ENCODE results near the gene FHOD3. TPM values are rescaled to one million over a fixed set of nuclear protein-coding genes. Genes with fewer than 3 reads are reported as not detected.

The FHOD3 gene
- total and polyA plus RNA-seq, 9 of the 15 experiments (the other 6 are each of a cell fraction or from before 2014, with no cell fraction given) = 0.11 TPM; not detected in 8

- Histone ChIP-seq H3K36me3 (ENCODE audit: control insufficient read depth, insufficient read depth, low read length) (no peaks in the 10 kb centered on the region), H2AFZ (ENCODE audit: low read depth, low read length) (no peak overlapping the region), H3K9ac (ENCODE audit: insufficient read depth in 1 of 2, low read depth in 2 of 2, low read length in 2 of 2) (no peak overlapping the region), H3K79me2 (ENCODE audit: control insufficient read depth, insufficient read depth, low read length) (no peaks in the 10 kb centered on the region), H3K27ac (ENCODE audit: extremely low read depth, low read depth, low read length) (no peak overlapping the region), H4K20me1 (replicated peaks; ENCODE audit: control insufficient read depth, insufficient read depth, low read length) (no peaks in the 10 kb centered on the region), H3K27me3 (ENCODE audit: control insufficient read depth in 2 of 2, insufficient read depth in 2 of 2, low read length in 2 of 2) (peaks cover 0 to 15% of the 10 kb centered on the region in 2 experiments; a peak in 1 of 5 replicates), H3K4me3 (no peak overlapping the region), H3K9me1 (ENCODE audit: control insufficient read depth, insufficient read depth, low read length) (no peaks in the 10 kb centered on the region), H3K4me2 (ENCODE audit: insufficient read depth, low read length) (no peak overlapping the region), H3K4me1 (replicated peaks in 1 of 2; ENCODE audit: control insufficient read depth in 2 of 2, insufficient read depth in 2 of 2, low read length in 2 of 2) (no peaks in the 10 kb centered on the region; a peak in 1 of 5 replicates), H3K9me3 (replicated peaks; ENCODE audit: control insufficient read depth, insufficient read depth, low read depth, low read length) (no peaks in the 10 kb centered on the region)
- no peak for FAIRE-seq
- no peak for DNase-seq (ENCODE audit: extremely low read depth in 1 of 4, low spot score in 3 of 4)
- BruUV-seq (replicated peaks) = no TSS peak
- no peak for ATAC-seq
- CTCF ChIA-PET (ENCODE audit: low intra/inter-chr PET ratio) = no interaction called here
- in situ Hi-C loops (cut with MboI) = no loop called here
- intact Hi-C loops (cut with micrococcal nuclease) = no loop called here
- 0% methylated on average over 1 of the region's 1 CpG for WGBS (ENCODE audit: insufficient coverage, low coverage, missing lambda C conversion rate)
- TF ChIP-seq ZKSCAN3 (CRISPR knock-in tag; IDR thresholded peaks at IDR 0.05) = no peak
- no peak for TF ChIP-seq ZFPM2 (CRISPR knock-in tag; IDR thresholded peaks at IDR 0.05)
- no peak for TF ChIP-seq MCM3 (IDR thresholded peaks at IDR 0.05)
- TF ChIP-seq E2F8 (IDR thresholded peaks at IDR 0.05; ENCODE audit: low read depth, partially characterized antibody) = no peak
- TF ChIP-seq HDAC1 (IDR thresholded peaks at IDR 0.05) = no peak
- no peak for TF ChIP-seq ARNT (IDR thresholded peaks at IDR 0.05)
- TF ChIP-seq HMG20A (CRISPR knock-in tag; conservative IDR thresholded peaks at IDR 0.05) = no peak
- no peak for TF ChIP-seq BCOR (IDR thresholded peaks at IDR 0.05)
- no peak for TF ChIP-seq PHB (CRISPR knock-in tag; IDR thresholded peaks at IDR 0.05)
- no peak for TF ChIP-seq NONO (IDR thresholded peaks at IDR 0.05; ENCODE audit: low read depth in 2 of 2, low read length in 1 of 2)
- TF ChIP-seq DDX20 (tag; IDR thresholded peaks at IDR 0.05; ENCODE audit: low read depth) = no peak
- POLR2A ChIA-PET = no interaction called here
Measured at GRCh38 chr18:36415171-36415570, 117.7 kb downstream of the FHOD3 start.

Measured in K562 (cell line).